Measurements from ENCODE around the gene NAA60. TPM values are rescaled to one million over a fixed set of nuclear protein-coding genes. Genes with fewer than 3 reads are reported as not detected.
A peak's percentile ranks its signal among the peaks of the same experiment; 100 is the strongest.

NAA60 gene
- total and polyA plus RNA-seq, 4 donors, result 11.3 to 41.3 (median 25.6) TPM

DNA sequence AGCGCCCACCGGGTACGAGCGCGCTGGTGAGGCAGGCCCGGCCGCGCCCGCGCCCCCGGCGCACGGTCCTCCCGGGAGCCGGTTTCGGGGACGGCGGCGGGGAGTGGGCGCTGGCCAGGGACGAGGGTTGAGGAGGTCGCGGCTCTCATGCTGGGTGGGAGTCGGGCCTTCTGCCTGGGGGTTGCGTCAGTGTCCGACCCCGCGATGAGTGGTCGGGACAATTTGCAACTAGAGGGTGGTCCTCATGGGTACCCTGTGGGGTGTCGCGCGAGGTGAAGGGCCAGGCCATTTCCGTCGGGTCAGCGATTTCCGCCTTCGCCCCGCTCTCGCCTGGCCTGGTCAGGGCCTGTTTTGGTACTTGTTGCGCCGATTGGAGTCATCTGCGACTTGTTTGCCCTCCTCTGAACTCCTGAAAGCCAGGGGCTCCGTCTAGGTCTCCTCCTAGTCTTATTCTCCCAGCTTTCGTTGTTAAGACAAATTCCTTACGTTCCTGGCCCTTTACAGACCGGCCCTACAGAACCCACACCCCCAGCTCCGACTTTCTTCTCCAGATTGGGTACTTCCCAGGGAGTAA, 14.9 kb downstream of the NAA60 start:
- Histone ChIP-seq H3K9me3 (ENCODE audit: control insufficient read depth in 4 of 4, low read length in 3 of 4) (no peaks in the 10 kb centered on the region), H3K27me3 (ENCODE audit: control insufficient read depth in 4 of 4, insufficient read depth in 4 of 4, low read length in 3 of 4) (no peaks in the 10 kb centered on the region), H3K36me3 (ENCODE audit: control insufficient read depth in 4 of 4, insufficient read depth in 3 of 4, low read depth in 1 of 4, low read length in 3 of 4) (no peaks in the 10 kb centered on the region), H3K27ac (ENCODE audit: low read depth in 1 of 2, low read length in 2 of 2) (peak overlapping the region; percentile 91 to 95), H3K9ac (ENCODE audit: low read depth in 1 of 2, low read length in 2 of 2) (peak overlapping the region; percentile 87 to 97), H3K4me3 (ENCODE audit: low read depth in 1 of 3, low read length in 3 of 3) (peak overlapping the region; percentile 85 to 99 (median 89)), H3K4me1 (ENCODE audit: control insufficient read depth in 4 of 4, insufficient read depth in 4 of 4, low read length in 3 of 4) (peaks cover 9 to 44% (median 35%) of the 10 kb centered on the region in 4 donors)
- TF ChIP-seq GABPA (IDR thresholded peaks at IDR 0.05 in 1 of 2, conservative IDR thresholded peaks at IDR 0.05 in 1 of 2), result no peak
- TF ChIP-seq, protein P1, sequence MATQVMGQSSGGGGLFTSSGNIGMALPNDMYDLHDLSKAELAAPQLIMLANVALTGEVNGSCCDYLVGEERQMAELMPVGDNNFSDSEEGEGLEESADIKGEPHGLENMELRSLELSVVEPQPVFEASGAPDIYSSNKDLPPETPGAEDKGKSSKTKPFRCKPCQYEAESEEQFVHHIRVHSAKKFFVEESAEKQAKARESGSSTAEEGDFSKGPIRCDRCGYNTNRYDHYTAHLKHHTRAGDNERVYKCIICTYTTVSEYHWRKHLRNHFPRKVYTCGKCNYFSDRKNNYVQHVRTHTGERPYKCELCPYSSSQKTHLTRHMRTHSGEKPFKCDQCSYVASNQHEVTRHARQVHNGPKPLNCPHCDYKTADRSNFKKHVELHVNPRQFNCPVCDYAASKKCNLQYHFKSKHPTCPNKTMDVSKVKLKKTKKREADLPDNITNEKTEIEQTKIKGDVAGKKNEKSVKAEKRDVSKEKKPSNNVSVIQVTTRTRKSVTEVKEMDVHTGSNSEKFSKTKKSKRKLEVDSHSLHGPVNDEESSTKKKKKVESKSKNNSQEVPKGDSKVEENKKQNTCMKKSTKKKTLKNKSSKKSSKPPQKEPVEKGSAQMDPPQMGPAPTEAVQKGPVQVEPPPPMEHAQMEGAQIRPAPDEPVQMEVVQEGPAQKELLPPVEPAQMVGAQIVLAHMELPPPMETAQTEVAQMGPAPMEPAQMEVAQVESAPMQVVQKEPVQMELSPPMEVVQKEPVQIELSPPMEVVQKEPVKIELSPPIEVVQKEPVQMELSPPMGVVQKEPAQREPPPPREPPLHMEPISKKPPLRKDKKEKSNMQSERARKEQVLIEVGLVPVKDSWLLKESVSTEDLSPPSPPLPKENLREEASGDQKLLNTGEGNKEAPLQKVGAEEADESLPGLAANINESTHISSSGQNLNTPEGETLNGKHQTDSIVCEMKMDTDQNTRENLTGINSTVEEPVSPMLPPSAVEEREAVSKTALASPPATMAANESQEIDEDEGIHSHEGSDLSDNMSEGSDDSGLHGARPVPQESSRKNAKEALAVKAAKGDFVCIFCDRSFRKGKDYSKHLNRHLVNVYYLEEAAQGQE (IDR thresholded peaks at IDR 0.05), result no peak
- no peak for TF ChIP-seq YY1 (IDR thresholded peaks at IDR 0.05)
- TF ChIP-seq NR2F2 (IDR thresholded peaks at IDR 0.05), result no peak
- TF ChIP-seq TAF1 (conservative IDR thresholded peaks at IDR 0.05), result no peak
- TF ChIP-seq, protein P2, sequence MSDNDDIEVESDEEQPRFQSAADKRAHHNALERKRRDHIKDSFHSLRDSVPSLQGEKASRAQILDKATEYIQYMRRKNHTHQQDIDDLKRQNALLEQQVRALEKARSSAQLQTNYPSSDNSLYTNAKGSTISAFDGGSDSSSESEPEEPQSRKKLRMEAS (IDR thresholded peaks at IDR 0.05), result no peak
- no peak for TF ChIP-seq JUND (IDR thresholded peaks at IDR 0.05)
- no peak for TF ChIP-seq RXRA (IDR thresholded peaks at IDR 0.05)
- TF ChIP-seq, protein P3, sequence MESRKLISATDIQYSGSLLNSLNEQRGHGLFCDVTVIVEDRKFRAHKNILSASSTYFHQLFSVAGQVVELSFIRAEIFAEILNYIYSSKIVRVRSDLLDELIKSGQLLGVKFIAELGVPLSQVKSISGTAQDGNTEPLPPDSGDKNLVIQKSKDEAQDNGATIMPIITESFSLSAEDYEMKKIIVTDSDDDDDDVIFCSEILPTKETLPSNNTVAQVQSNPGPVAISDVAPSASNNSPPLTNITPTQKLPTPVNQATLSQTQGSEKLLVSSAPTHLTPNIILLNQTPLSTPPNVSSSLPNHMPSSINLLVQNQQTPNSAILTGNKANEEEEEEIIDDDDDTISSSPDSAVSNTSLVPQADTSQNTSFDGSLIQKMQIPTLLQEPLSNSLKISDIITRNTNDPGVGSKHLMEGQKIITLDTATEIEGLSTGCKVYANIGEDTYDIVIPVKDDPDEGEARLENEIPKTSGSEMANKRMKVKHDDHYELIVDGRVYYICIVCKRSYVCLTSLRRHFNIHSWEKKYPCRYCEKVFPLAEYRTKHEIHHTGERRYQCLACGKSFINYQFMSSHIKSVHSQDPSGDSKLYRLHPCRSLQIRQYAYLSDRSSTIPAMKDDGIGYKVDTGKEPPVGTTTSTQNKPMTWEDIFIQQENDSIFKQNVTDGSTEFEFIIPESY (IDR thresholded peaks at IDR 0.05), result no peak
- TF ChIP-seq RAD21 (IDR thresholded peaks at IDR 0.05), result no peak
- TF ChIP-seq FOXA1 (IDR thresholded peaks at IDR 0.05), result no peak
- TF ChIP-seq, protein P4, sequence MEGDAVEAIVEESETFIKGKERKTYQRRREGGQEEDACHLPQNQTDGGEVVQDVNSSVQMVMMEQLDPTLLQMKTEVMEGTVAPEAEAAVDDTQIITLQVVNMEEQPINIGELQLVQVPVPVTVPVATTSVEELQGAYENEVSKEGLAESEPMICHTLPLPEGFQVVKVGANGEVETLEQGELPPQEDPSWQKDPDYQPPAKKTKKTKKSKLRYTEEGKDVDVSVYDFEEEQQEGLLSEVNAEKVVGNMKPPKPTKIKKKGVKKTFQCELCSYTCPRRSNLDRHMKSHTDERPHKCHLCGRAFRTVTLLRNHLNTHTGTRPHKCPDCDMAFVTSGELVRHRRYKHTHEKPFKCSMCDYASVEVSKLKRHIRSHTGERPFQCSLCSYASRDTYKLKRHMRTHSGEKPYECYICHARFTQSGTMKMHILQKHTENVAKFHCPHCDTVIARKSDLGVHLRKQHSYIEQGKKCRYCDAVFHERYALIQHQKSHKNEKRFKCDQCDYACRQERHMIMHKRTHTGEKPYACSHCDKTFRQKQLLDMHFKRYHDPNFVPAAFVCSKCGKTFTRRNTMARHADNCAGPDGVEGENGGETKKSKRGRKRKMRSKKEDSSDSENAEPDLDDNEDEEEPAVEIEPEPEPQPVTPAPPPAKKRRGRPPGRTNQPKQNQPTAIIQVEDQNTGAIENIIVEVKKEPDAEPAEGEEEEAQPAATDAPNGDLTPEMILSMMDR (IDR thresholded peaks at IDR 0.05; ENCODE audit: low read depth, low read length, missing input control), result no peak
- TF ChIP-seq, protein P5, sequence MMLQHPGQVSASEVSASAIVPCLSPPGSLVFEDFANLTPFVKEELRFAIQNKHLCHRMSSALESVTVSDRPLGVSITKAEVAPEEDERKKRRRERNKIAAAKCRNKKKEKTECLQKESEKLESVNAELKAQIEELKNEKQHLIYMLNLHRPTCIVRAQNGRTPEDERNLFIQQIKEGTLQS (IDR thresholded peaks at IDR 0.05), result no peak
- no peak for TF ChIP-seq SP1 (IDR thresholded peaks at IDR 0.05)
- TF ChIP-seq FOXA2 (IDR thresholded peaks at IDR 0.05), result no peak
- TF ChIP-seq HNF4A (conservative IDR thresholded peaks at IDR 0.05), result no peak
- TF ChIP-seq EGR1 (IDR thresholded peaks at IDR 0.05; ENCODE audit: low read depth in 2 of 2), result no peak
- TF ChIP-seq HNF4G (IDR thresholded peaks at IDR 0.05), result no peak
- WGBS, result under 1% methylated on average over 47 of the region's 47 CpGs
- no peak for DNase-seq (ENCODE audit: low spot score)

All from liver (tissue), 9 donors.